Occipital lobe (tissue), 1 donor: ENCODE measurements around the gene PSRC1. TPM values are rescaled to one million over a fixed set of nuclear protein-coding genes. Genes with fewer than 3 reads are reported as not detected.

Experiments
- total RNA-seq: library from RNA; depleted of rRNA; stranded (reverse); fragments of >200 nt; gene quantifications from one replicate; pipeline ENCODE4 v1.2.3, GENCODE V29; 2014

Gene PSRC1
- total RNA-seq, 1 donor from 2014 or later, result 11.4 TPM

Other genes with a start within 250 kb of the PSRC1 start
- gene WDR47, start 241.0 kb downstream of the PSRC1 start, total RNA-seq, result 285 TPM
- gene TAF13, start 207.1 kb downstream of the PSRC1 start, total RNA-seq, result 53.5 TPM
- 48.2 TPM for gene TMEM167B, start 192.4 kb downstream of the PSRC1 start, total RNA-seq
- 19.5 TPM for gene ELAPOR1, start 169.0 kb downstream of the PSRC1 start, total RNA-seq
- 153 TPM for gene SARS1, start 69.2 kb downstream of the PSRC1 start, total RNA-seq
- gene CELSR2, start 33.6 kb downstream of the PSRC1 start, total RNA-seq, result 41.8 TPM
- not detected for gene MYBPHL, start 23.9 kb upstream of the PSRC1 start, total RNA-seq
- 48.2 TPM for gene SORT1, start 114.8 kb upstream of the PSRC1 start, total RNA-seq
- gene PSMA5, start 143.3 kb upstream of the PSRC1 start, total RNA-seq, result 34.6 TPM
- gene SYPL2, start 183.4 kb upstream of the PSRC1 start, total RNA-seq, result not detected
- gene ATXN7L2, start 200.8 kb upstream of the PSRC1 start, total RNA-seq, result 4.1 TPM
- gene CYB561D1, start 210.9 kb upstream of the PSRC1 start, total RNA-seq, result 6.7 TPM
- 10.3 TPM for gene AMIGO1, start 226.6 kb upstream of the PSRC1 start, total RNA-seq